DOHH2 (cell line): ENCODE results near the gene NAALADL2.

ENCODE experiments used
- H3F3A ChIP-seq: fragments of 200-600 bp; sonication (generic), shearing (Covaris generic); 2 replicates; pipeline ENCODE4 v1.6.0; 2016; ENCODE audit warnings: antibody characterized with exemption, mild to moderate bottlenecking; ENCODE audit not compliant: control insufficient read depth, insufficient read depth
- H3K27ac ChIP-seq: fragments of 200-600 bp; sonication (generic); 2 replicates; pipeline ENCODE4 v1.5.1; 2014; ENCODE audit warnings: low read depth, mild to moderate bottlenecking, low read length, moderate library complexity
- H3K27me3 ChIP-seq: fragments of 200-600 bp; sonication (generic); 2 replicates; pipeline ENCODE4 v1.6.1; 2014; ENCODE audit warnings: mild to moderate bottlenecking, low read length, mixed read lengths; ENCODE audit not compliant: control insufficient read depth
- H3K36me3 ChIP-seq: fragments of 200-600 bp; sonication (generic); 2 replicates; pipeline ENCODE4 v1.6.1; 2014; ENCODE audit warnings: mild to moderate bottlenecking, low read length, moderate library complexity, mixed read lengths; ENCODE audit not compliant: control insufficient read depth
- H3K4me1 ChIP-seq: fragments of 200-600 bp; sonication (generic); 2 replicates; pipeline ENCODE4 v1.6.1; 2014; ENCODE audit warnings: mild to moderate bottlenecking, low read length, mixed read lengths; ENCODE audit not compliant: control insufficient read depth
- H3K4me2 ChIP-seq: fragments of 200-600 bp; sonication (generic); 2 replicates; pipeline ENCODE4 v1.6.0; 2014; ENCODE audit warnings: mild to moderate bottlenecking, low read length, moderate library complexity
- H3K4me3 ChIP-seq: fragments of 200-600 bp; sonication (generic); 2 replicates; pipeline ENCODE4 v1.5.1; 2014; ENCODE audit warnings: mild to moderate bottlenecking, low read length, mixed read lengths
- H3K79me2 ChIP-seq: fragments of 200-600 bp; sonication (generic); 2 replicates; pipeline ENCODE4 v1.6.1; 2014; ENCODE audit warnings: mild to moderate bottlenecking, low read length, mixed read lengths; ENCODE audit not compliant: control insufficient read depth
- H3K9me2 ChIP-seq: fragments of 200-600 bp; sonication (generic); replicated peaks from 2 replicates; pipeline ENCODE4 v1.6.1; 2014; ENCODE audit warnings: mild to moderate bottlenecking, low read length, mixed read lengths; ENCODE audit not compliant: control insufficient read depth
- H3K9me3 ChIP-seq: fragments of 200-600 bp; sonication (generic); 2 replicates; pipeline ENCODE4 v1.6.1; 2014; ENCODE audit warnings: antibody characterized with exemption, low read length, mixed read lengths; ENCODE audit not compliant: control insufficient read depth, insufficient read depth
- H4K20me1 ChIP-seq: fragments of 200-600 bp; sonication (generic); 2 replicates; pipeline ENCODE4 v1.6.0; 2014; ENCODE audit warnings: low read depth, mild to moderate bottlenecking, antibody characterized with exemption, low read length, moderate library complexity; ENCODE audit not compliant: control insufficient read depth, insufficient read depth
- CTCF ChIP-seq: fragments of 200-600 bp; sonication (generic); IDR thresholded peaks from one replicate; pipeline ENCODE4 v1.5.1; 2014; ENCODE audit warnings: antibody characterized with exemption, mild to moderate bottlenecking, low read depth, low read length; ENCODE audit not compliant: poor library complexity, severe bottlenecking
- EZH2phosphoT487 ChIP-seq: fragments of 200-600 bp; sonication (generic); IDR thresholded peaks from 2 replicates; pipeline ENCODE4 v1.6.1; 2017; ENCODE audit warnings: borderline replicate concordance, mild to moderate bottlenecking, antibody characterized with exemption, low read length, moderate library complexity, mixed read lengths

The NAALADL2 gene

GRCh38 chr3:175297216-175297615 is 438.1 kb downstream of the NAALADL2 start:
- no peak overlapping the region for H3K4me2 ChIP-seq
- no peaks in the 10 kb centered on the region for H3K27me3 ChIP-seq
- no peaks in the 10 kb centered on the region for H4K20me1 ChIP-seq
- no peaks in the 10 kb centered on the region for H3F3A ChIP-seq
- H3K4me3 ChIP-seq: no peak overlapping the region
- H3K79me2 ChIP-seq: no peaks in the 10 kb centered on the region
- H3K4me1 ChIP-seq: no peaks in the 10 kb centered on the region
- H3K27ac ChIP-seq: no peak overlapping the region
- no peaks in the 10 kb centered on the region for H3K9me2 ChIP-seq
- TF ChIP-seq EZH2phosphoT487 (no peak), CTCF (no peak)
- no peaks in the 10 kb centered on the region for H3K9me3 ChIP-seq
- H3K36me3 ChIP-seq: no peaks in the 10 kb centered on the region

GRCh38 chr3:175301741-175302140 is 442.6 kb downstream of the NAALADL2 start:
- Histone ChIP-seq H3K9me2 (no peaks in the 10 kb centered on the region), H3K4me1 (no peaks in the 10 kb centered on the region), H3K27ac (no peak overlapping the region), H3K36me3 (no peaks in the 10 kb centered on the region), H3K4me2 (no peak overlapping the region), H3K9me3 (no peaks in the 10 kb centered on the region), H3K79me2 (no peaks in the 10 kb centered on the region), H4K20me1 (no peaks in the 10 kb centered on the region), H3F3A (no peaks in the 10 kb centered on the region), H3K27me3 (no peaks in the 10 kb centered on the region), H3K4me3 (no peak overlapping the region)
- no peak for TF ChIP-seq CTCF
- TF ChIP-seq EZH2phosphoT487: no peak

DNA sequence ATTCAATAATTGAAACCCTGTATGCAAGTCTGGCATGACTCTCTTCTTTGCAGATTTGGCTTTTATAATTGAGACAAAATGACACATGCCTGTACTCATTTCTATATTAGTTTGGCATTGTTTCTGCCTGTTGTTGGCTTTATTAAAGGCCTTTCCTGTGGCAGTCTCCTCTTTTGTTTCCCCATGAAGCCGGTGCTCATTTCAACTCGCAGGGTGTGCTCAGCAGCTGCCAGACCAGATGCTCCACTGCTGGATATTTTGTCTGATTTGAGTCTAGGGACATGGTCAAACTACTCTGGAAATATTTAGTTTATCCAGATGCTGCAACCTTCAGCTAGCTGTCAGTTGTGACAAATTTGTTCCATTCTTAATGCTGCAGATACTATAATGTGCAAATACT is 445.3 kb downstream of the NAALADL2 start:
- H3K4me2 ChIP-seq: no peak overlapping the region
- H4K20me1 ChIP-seq: no peaks in the 10 kb centered on the region
- H3K79me2 ChIP-seq: no peaks in the 10 kb centered on the region
- no peaks in the 10 kb centered on the region for H3K27me3 ChIP-seq
- H3K9me2 ChIP-seq: no peaks in the 10 kb centered on the region
- H3K4me3 ChIP-seq: no peak overlapping the region
- H3K36me3 ChIP-seq: no peaks in the 10 kb centered on the region
- no peaks in the 10 kb centered on the region for H3K4me1 ChIP-seq
- TF ChIP-seq EZH2phosphoT487 (no peak), CTCF (no peak)
- H3K27ac ChIP-seq: no peak overlapping the region
- H3K9me3 ChIP-seq: no peaks in the 10 kb centered on the region
- H3F3A ChIP-seq: no peaks in the 10 kb centered on the region

DNA sequence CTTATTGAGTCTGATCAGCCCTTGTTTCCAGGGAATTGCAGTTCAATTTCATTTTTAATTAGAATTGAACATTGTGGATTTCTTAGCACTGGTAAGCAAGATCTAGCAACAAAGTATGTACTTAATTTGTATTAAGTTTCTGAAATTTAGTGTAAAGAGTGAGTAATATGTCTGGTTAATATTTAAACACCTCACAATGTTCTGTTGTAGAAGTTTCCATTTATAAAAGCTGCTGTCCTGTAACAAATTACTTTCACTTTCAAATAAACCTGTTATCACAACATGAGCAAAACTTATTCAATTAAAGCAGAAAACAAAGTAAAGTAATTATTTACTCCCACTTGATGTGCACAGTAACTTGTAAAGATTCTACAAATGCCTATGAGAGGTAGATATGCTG is 448.5 kb downstream of the NAALADL2 start:
- no peaks in the 10 kb centered on the region for H3K9me3 ChIP-seq
- no peaks in the 10 kb centered on the region for H4K20me1 ChIP-seq
- no peaks in the 10 kb centered on the region for H3K9me2 ChIP-seq
- H3K4me2 ChIP-seq: no peak overlapping the region
- no peaks in the 10 kb centered on the region for H3F3A ChIP-seq
- H3K27me3 ChIP-seq: no peaks in the 10 kb centered on the region
- H3K27ac ChIP-seq: no peak overlapping the region
- no peaks in the 10 kb centered on the region for H3K79me2 ChIP-seq
- no peak for TF ChIP-seq CTCF
- TF ChIP-seq EZH2phosphoT487: no peak
- H3K4me3 ChIP-seq: no peak overlapping the region
- no peaks in the 10 kb centered on the region for H3K36me3 ChIP-seq
- no peaks in the 10 kb centered on the region for H3K4me1 ChIP-seq
